Measurements from ENCODE around the gene TPRN.
A peak's percentile ranks its signal among the peaks of the same experiment; 100 is the strongest.

- TF ChIP-seq FOXK2 (IDR thresholded peaks at IDR 0.05) (no peak), SP1 (IDR thresholded peaks at IDR 0.05) (no peak), BHLHE40 (IDR thresholded peaks at IDR 0.05; ENCODE audit: borderline replicate concordance) (no peak), ZNF384 (IDR thresholded peaks at IDR 0.05) (no peak), SUZ12 (IDR thresholded peaks at IDR 0.05) (no peak), HDGF (IDR thresholded peaks at IDR 0.05; ENCODE audit: borderline replicate concordance) (no peak), LEF1 (IDR thresholded peaks at IDR 0.05; ENCODE audit: borderline replicate concordance) (no peak), CTBP1 (IDR thresholded peaks at IDR 0.05; ENCODE audit: borderline replicate concordance) (peak; percentile 58; the same call in 1 of the 2 replicates)
Observed at GRCh38 chr9:137168904-137169856, 31.4 kb downstream of the TPRN start.
